Measurements from ENCODE around the gene SLC8B1.

The SLC8B1 gene

GRCh38 chr12:113257564-113257963, 77.3 kb downstream of the SLC8B1 start:
- in situ Hi-C loops (cut with HindIII; ENCODE audit: low sequenced_read_pairs), result no loop called here
- H3K4me3 ChIP-seq (ENCODE audit: low read depth, low read length), result no peak overlapping the region
- no peak for TF ChIP-seq CTCF (IDR thresholded peaks at IDR 0.05; ENCODE audit: low read depth, low read length)
- DNase-seq (ENCODE audit: low read depth, low spot score), result no peak

GRCh38 chr12:113254298-113254697, 80.6 kb downstream of the SLC8B1 start:
- DNase-seq (ENCODE audit: low read depth, low spot score), result no peak
- TF ChIP-seq CTCF (IDR thresholded peaks at IDR 0.05; ENCODE audit: low read depth, low read length), result no peak
- in situ Hi-C loops (cut with HindIII; ENCODE audit: low sequenced_read_pairs), result no loop called here
- no peak overlapping the region for H3K4me3 ChIP-seq (ENCODE audit: low read depth, low read length)

GRCh38 chr12:113253532-113254285, 81.2 kb downstream of the SLC8B1 start:
- in situ Hi-C loops (cut with HindIII; ENCODE audit: low sequenced_read_pairs), result no loop called here

GRCh38 chr12:113252494-113252893, 82.4 kb downstream of the SLC8B1 start:
- in situ Hi-C loops (cut with HindIII; ENCODE audit: low sequenced_read_pairs), result no loop called here
- no peak overlapping the region for H3K4me3 ChIP-seq (ENCODE audit: low read depth, low read length)
- no peak for TF ChIP-seq CTCF (IDR thresholded peaks at IDR 0.05; ENCODE audit: low read depth, low read length)
- no peak for DNase-seq (ENCODE audit: low read depth, low spot score)

More at GRCh38 chr12:113253532-113254285, 81.2 kb downstream of the SLC8B1 start:
- no peak overlapping the region for H3K4me3 ChIP-seq (ENCODE audit: low read depth, low read length)
- no peak for TF ChIP-seq CTCF (IDR thresholded peaks at IDR 0.05; ENCODE audit: low read depth, low read length)
- DNase-seq (ENCODE audit: low read depth, low spot score), result no peak

- in situ Hi-C loops (cut with HindIII; ENCODE audit: low sequenced_read_pairs), result no loop called here
- no peak for TF ChIP-seq CTCF (IDR thresholded peaks at IDR 0.05; ENCODE audit: low read depth, low read length)
These were observed 83.4 kb downstream of the SLC8B1 start for GRCh38 chr12:113251404-113252070.

GRCh38 chr12:113250045-113250444, 84.9 kb downstream of the SLC8B1 start:
- TF ChIP-seq CTCF (IDR thresholded peaks at IDR 0.05; ENCODE audit: low read depth, low read length), result no peak
- no peak overlapping the region for H3K4me3 ChIP-seq (ENCODE audit: low read depth, low read length)
- DNase-seq (ENCODE audit: low read depth, low spot score), result no peak
- in situ Hi-C loops (cut with HindIII; ENCODE audit: low sequenced_read_pairs), result no loop called here

More at GRCh38 chr12:113251404-113252070, 83.4 kb downstream of the SLC8B1 start:
- no peak overlapping the region for H3K4me3 ChIP-seq (ENCODE audit: low read depth, low read length)
- no peak for DNase-seq (ENCODE audit: low read depth, low spot score)
